GM18499 (cell line): Measurements from ENCODE around the gene MAST4.
"Not testable (repeated sequence)": the region's sequence is repeated elsewhere in the genome, so short reads cannot be mapped to it uniquely, and the experiment has no call there.

Experiments
- ATAC-seq: cut with Tn5 transposase; IDR thresholded peaks from one replicate; pipeline ENCODE4 v1.9.1; 2021; ENCODE audit warnings: moderate number of reproducible peaks; ENCODE audit not compliant: insufficient read depth, unreplicated experiment

MAST4 gene

GRCh38 chr5:66739021-66739420 is 142.8 kb downstream of the MAST4 start:
- ATAC-seq: no peak

DNA sequence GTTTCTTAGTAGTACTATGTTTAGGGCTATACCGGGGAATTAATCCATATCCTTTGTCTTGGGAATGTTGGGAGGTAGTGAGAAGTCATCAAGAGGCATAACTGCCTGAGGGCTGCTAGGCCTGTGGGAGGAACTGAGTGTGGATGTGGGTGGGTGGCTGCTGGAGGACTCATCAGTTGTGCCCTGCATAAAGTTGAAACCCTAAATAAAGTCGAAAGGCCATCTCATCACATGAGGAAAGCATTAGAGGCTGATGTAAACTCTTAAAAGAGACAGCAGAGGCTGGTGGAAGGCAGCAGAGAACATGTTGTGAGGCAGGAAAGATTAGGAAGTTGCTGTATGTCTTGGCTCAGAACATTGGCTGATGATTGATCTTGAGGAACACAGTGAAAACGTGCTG is 143.8 kb downstream of the MAST4 start:
- no peak for ATAC-seq

GRCh38 chr5:66741394-66741793 is 145.2 kb downstream of the MAST4 start:
- ATAC-seq: no peak

- no peak for ATAC-seq
Observed at GRCh38 chr5:66742083-66742895, 146.1 kb downstream of the MAST4 start.

DNA sequence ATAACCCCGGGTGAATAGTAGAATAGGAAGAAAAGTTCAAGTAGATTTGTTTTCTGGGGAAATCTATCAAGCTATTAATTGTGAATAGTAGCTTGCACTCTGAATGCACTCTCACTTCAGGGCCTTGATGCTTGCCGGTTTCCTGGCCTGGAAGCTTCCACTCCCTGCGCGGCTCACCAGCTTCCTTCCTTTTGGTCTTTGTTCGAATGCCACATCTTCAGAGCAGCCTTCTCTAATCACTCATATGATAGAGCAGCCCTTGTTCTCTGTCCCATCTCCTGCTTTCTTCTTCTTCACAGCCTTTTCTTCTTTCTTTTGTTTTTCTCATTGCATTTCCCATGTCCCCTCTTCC is 146.7 kb downstream of the MAST4 start:
- no peak for ATAC-seq

GRCh38 chr5:66743344-66743743 is 147.2 kb downstream of the MAST4 start:
- ATAC-seq: no peak

DNA sequence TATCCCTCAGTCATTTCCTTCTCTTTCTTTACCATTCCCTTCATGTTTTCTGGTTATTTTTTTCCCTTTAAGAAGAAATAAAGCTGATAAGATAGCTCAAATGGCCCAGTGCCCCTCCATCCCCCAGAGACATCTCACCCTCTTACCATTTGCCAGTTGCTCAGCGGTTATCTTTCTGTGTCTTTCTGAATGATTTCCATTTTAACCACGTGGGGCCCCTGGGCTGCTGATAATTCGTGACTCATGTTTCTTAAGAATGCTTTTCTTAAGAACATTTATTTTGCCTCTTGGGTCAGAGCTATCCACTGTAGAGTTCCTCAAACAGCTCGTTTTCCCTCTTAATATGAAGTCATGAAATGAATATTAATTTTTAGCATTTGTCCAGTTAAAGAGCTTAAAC is 147.8 kb downstream of the MAST4 start:
- ATAC-seq: no peak

DNA sequence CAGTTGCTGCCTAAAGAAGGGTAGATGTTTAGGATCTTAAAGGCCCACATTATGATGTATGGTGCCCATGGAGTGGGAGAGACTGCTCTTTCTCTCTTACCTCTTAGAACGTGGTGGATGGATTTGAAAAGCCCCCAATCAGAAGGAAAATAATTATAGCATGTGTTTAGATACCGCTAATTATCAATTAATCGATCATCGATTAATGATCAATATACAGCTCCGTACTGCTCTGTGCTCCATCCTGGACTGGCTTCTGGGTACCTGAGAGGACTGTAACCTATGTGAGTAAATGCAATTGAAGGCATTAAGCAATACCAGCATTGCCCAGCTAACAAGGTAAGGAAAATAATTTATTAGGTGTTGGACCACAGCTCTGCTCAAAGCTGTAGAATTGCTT is 149.1 kb downstream of the MAST4 start:
- no peak for ATAC-seq

- no peak for ATAC-seq
Observed at GRCh38 chr5:66747607-66748006, 151.4 kb downstream of the MAST4 start.

DNA sequence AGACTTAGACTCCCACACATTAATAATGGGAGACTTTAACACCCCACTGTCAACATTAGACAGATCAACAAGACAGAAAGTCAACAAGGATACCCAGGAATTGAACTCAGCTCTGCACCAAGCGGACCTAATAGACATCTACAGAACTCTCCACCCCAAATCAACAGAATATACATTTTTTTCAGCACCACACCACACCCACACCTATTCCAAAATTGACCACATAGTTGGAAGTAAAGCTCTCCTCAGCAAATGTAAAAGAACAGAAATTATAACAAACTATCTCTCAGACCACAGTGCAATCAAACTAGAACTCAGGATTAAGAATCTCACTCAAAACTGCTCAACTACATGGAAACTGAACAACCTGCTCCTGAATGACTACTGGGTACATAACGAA is 156.5 kb downstream of the MAST4 start:
- not testable (repeated sequence) for ATAC-seq

DNA sequence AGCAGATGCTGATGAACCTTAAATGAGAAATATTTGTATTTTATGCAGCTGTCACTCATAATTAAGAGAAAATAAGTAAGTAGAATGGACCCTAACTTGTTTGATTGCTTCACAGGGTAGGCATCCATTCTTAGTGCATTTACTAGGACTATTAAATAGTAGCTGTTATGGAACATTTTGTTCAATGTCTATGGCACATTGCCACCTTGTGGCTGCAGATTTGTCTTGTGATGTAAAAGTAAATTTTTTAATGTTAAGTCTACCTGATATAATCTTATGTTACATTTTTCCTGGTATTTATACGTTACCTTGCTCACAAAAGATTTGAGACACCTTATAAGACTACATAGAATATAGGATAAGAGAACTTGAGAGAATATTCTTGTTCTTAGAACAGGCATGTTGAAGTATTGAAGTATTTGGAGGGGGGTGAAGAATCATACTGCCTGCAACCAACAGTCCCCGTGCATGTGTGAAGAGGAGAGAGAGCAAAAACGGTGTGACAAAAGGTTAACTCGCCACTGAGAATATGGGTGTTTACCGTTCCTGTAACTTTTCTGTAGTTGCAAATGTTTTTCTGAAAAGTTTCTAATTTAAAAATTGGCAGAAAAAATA is 161.1 kb downstream of the MAST4 start:
- ATAC-seq: no peak

- no peak for ATAC-seq
Observed at GRCh38 chr5:66757834-66758371, 161.7 kb downstream of the MAST4 start.

GRCh38 chr5:66769030-66769733 is 173.0 kb downstream of the MAST4 start:
- no peak for ATAC-seq

DNA sequence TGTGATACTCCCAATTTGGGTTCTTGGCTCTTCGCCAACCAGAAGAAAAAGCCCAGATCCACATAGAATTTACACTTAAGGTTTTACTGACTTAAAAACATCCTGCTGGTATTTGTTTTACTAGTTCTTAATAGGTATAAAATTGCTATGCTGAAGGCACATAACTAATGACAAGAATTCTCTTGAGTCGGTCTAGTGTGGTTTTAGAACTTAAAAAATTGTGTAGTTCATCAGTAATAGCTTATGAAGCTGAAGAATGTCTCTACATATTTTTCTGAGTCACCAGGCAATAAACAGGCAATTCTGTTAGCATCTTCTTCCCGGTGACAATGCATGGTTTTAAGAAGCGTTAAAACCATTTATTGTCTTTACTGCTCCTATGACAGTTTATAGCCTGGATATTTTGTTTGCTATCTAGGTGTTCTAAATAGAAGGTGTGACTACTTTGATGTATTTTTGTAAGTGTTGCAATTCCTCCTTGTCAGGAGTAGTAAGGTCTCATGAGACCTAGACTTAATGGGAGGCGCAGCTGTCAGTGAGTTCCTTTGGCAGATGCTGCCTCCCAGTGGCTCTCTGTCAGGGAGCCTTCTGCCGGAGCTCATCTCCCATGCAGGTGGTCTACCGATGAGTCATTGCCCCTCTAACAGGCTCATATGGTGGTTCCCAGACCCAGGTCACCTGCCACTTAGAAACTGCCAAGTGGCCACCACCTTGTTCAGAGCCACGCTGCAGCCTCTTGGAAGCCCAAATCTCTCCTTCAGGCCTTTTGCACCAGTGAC is 173.8 kb downstream of the MAST4 start:
- no peak for ATAC-seq

GRCh38 chr5:66777868-66778267 is 181.7 kb downstream of the MAST4 start:
- no peak for ATAC-seq

GRCh38 chr5:66779528-66779927 is 183.3 kb downstream of the MAST4 start:
- ATAC-seq: no peak

GRCh38 chr5:66788556-66788955 is 192.4 kb downstream of the MAST4 start:
- ATAC-seq: no peak

- no peak for ATAC-seq
Observed at GRCh38 chr5:66789434-66789833, 193.2 kb downstream of the MAST4 start.

- no peak for ATAC-seq
Observed at GRCh38 chr5:66793049-66793448, 196.9 kb downstream of the MAST4 start.

DNA sequence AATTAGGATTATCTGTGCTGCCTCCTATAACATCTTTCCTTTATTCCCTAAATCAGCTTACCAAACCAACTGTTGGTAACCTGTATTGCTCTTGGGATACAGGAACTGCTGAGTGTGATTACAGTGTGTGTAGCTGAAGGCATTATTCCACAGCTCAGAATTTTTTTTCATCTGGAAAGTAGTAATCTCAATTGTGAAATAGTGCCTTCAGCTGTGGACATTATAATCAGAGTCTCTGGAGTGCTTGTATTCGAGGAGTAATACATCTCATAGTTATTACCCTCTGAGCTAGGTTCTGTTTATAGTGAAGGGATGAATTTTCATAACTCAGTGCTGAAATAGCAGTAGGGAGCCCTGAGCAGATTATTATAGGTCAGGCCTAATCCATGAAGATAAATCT is 199.5 kb downstream of the MAST4 start:
- ATAC-seq: no peak
